ENCODE measurements around the gene DNAJC15. TPM values are rescaled to one million over a fixed set of nuclear protein-coding genes. Genes with fewer than 3 reads are reported as not detected.

DNAJC15 gene
- total and polyA plus RNA-seq, 2 donors (not counting 1 experiment from before 2014, with no cell fraction given): 18.5 to 34.6 TPM

DNA sequence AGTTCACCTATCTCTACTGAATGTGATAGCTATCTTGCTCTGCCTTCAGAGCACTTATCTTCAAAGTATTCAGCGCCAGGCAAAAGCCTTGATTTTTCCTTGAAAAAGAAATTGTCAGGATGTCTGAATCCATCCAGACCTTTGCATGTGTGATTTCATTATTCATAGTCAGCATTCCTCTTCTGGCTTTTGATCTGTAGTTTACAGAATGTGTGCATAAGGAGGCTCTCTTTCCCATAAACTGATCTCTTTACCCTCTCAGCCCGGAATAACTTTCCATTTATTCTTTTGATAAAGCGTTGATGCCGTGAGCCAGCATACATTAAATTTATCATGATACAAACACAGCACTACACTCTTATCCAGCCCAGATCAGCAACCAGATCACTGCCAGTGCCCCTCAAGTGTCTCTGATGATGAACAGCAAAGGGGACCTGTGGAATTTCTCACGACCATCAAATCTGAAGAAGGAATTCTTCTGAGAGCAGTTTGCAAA lies 130.8 kb downstream of the DNAJC15 start:
- H3K27ac ChIP-seq (ENCODE audit: insufficient read depth, low read length): no peak overlapping the region
- H3K4me3 ChIP-seq (replicated peaks in 1 of 4; ENCODE audit: control extremely low read depth in 1 of 4, insufficient read depth in 1 of 4, low read depth in 3 of 4, low read length in 4 of 4): no peak overlapping the region
- H3K4me1 ChIP-seq (ENCODE audit: control insufficient read depth, extremely low read depth, insufficient read depth, low read length): no peaks in the 10 kb centered on the region
- H3K9me3 ChIP-seq (ENCODE audit: control insufficient read depth, insufficient read depth, low read depth, low read length): no peaks in the 10 kb centered on the region
- no peak for TF ChIP-seq EZH2 (IDR thresholded peaks at IDR 0.05; ENCODE audit: low read length, missing control alignments)
- TF ChIP-seq, protein P1, sequence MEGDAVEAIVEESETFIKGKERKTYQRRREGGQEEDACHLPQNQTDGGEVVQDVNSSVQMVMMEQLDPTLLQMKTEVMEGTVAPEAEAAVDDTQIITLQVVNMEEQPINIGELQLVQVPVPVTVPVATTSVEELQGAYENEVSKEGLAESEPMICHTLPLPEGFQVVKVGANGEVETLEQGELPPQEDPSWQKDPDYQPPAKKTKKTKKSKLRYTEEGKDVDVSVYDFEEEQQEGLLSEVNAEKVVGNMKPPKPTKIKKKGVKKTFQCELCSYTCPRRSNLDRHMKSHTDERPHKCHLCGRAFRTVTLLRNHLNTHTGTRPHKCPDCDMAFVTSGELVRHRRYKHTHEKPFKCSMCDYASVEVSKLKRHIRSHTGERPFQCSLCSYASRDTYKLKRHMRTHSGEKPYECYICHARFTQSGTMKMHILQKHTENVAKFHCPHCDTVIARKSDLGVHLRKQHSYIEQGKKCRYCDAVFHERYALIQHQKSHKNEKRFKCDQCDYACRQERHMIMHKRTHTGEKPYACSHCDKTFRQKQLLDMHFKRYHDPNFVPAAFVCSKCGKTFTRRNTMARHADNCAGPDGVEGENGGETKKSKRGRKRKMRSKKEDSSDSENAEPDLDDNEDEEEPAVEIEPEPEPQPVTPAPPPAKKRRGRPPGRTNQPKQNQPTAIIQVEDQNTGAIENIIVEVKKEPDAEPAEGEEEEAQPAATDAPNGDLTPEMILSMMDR (conservative IDR thresholded peaks at IDR 0.05 in 1 of 2, IDR thresholded peaks at IDR 0.05 in 1 of 2; ENCODE audit: low read depth in 1 of 2, low read length in 2 of 2): no peak
- no peak overlapping the region for H3K9ac ChIP-seq (ENCODE audit: insufficient read depth, low read length)
- H4K20me1 ChIP-seq (ENCODE audit: control insufficient read depth, extremely low read depth, insufficient read depth, low read length): no peaks in the 10 kb centered on the region
- no peaks in the 10 kb centered on the region for H3K36me3 ChIP-seq (ENCODE audit: control insufficient read depth, insufficient read depth, low read length)
- no peak overlapping the region for H3K4me2 ChIP-seq (ENCODE audit: extremely low read depth, insufficient read depth, low read length)
- peak in 1 of 2 donors; percentile 60 for DNase-seq (ENCODE audit: low read depth in 2 of 2)
- H2AFZ ChIP-seq (ENCODE audit: low read length): no peak overlapping the region
- H3K27me3 ChIP-seq (ENCODE audit: control insufficient read depth, insufficient read depth, low read length): no peaks in the 10 kb centered on the region
- H3K79me2 ChIP-seq (ENCODE audit: control insufficient read depth, insufficient read depth, low read length): no peaks in the 10 kb centered on the region

DNA sequence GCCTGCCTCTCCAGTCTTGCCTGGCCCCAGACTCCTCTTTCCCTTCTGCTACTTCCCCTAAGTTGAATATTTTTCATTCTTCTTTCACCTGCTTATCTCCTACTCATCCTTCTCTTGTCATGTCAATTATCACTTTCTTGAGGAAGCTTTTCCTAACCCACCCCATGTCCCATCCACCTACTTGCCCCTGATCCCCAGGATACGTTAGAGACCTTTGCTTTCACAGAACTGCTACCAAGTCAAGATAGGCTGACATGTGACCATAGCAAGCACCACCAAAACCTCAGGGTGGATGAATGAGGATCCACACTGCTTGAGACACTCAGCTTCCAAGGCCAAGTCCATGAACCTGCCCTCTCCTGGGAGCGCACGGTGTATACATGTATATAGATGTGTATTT lies 131.5 kb downstream of the DNAJC15 start:
- H3K9me3 ChIP-seq (ENCODE audit: control insufficient read depth, insufficient read depth, low read depth, low read length): no peaks in the 10 kb centered on the region
- H3K36me3 ChIP-seq (ENCODE audit: control insufficient read depth, insufficient read depth, low read length): no peaks in the 10 kb centered on the region
- no peak overlapping the region for H3K27ac ChIP-seq (ENCODE audit: insufficient read depth, low read length)
- H2AFZ ChIP-seq (ENCODE audit: low read length): no peak overlapping the region
- no peak overlapping the region for H3K9ac ChIP-seq (ENCODE audit: insufficient read depth, low read length)
- no peaks in the 10 kb centered on the region for H3K4me1 ChIP-seq (ENCODE audit: control insufficient read depth, extremely low read depth, insufficient read depth, low read length)
- H3K4me2 ChIP-seq (ENCODE audit: extremely low read depth, insufficient read depth, low read length): no peak overlapping the region
- no peak for DNase-seq (ENCODE audit: low read depth in 2 of 2)
- H3K27me3 ChIP-seq (ENCODE audit: control insufficient read depth, insufficient read depth, low read length): no peaks in the 10 kb centered on the region
- TF ChIP-seq EZH2 (IDR thresholded peaks at IDR 0.05; ENCODE audit: low read length, missing control alignments): no peak
- TF ChIP-seq, protein P1 (conservative IDR thresholded peaks at IDR 0.05 in 1 of 2, IDR thresholded peaks at IDR 0.05 in 1 of 2; ENCODE audit: low read depth in 1 of 2, low read length in 2 of 2): no peak
- no peaks in the 10 kb centered on the region for H4K20me1 ChIP-seq (ENCODE audit: control insufficient read depth, extremely low read depth, insufficient read depth, low read length)
- no peak overlapping the region for H3K4me3 ChIP-seq (replicated peaks in 1 of 4; ENCODE audit: control extremely low read depth in 1 of 4, insufficient read depth in 1 of 4, low read depth in 3 of 4, low read length in 4 of 4)
- no peaks in the 10 kb centered on the region for H3K79me2 ChIP-seq (ENCODE audit: control insufficient read depth, insufficient read depth, low read length)

DNA sequence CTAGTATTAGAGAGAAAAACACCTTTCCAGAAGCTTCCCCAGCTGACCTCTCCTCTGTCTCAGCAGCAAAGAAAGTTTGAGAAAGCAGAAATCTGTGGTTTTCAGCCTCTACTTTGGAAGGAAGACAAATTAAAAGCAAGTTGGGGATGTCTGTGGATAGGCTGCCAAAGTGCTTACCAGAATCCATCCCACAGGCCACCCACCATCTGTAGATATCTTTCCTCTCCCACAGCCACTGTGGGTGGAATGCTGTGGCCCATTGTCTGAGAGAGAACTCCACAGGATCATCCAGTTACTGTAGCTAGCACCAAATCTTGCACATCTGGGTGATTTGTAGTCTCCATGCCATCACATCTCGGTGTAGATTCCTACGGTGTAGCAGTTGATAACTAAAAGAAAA lies 133.5 kb downstream of the DNAJC15 start:
- Histone ChIP-seq H3K9ac (ENCODE audit: insufficient read depth, low read length) (no peak overlapping the region), H3K36me3 (ENCODE audit: control insufficient read depth, insufficient read depth, low read length) (no peaks in the 10 kb centered on the region), H3K4me1 (ENCODE audit: control insufficient read depth, extremely low read depth, insufficient read depth, low read length) (no peaks in the 10 kb centered on the region), H3K27ac (ENCODE audit: insufficient read depth, low read length) (no peak overlapping the region), H4K20me1 (ENCODE audit: control insufficient read depth, extremely low read depth, insufficient read depth, low read length) (no peaks in the 10 kb centered on the region), H3K9me3 (ENCODE audit: control insufficient read depth, insufficient read depth, low read depth, low read length) (no peaks in the 10 kb centered on the region), H2AFZ (ENCODE audit: low read length) (no peak overlapping the region), H3K79me2 (ENCODE audit: control insufficient read depth, insufficient read depth, low read length) (no peaks in the 10 kb centered on the region), H3K4me3 (replicated peaks in 1 of 4; ENCODE audit: control extremely low read depth in 1 of 4, insufficient read depth in 1 of 4, low read depth in 3 of 4, low read length in 4 of 4) (no peak overlapping the region), H3K27me3 (ENCODE audit: control insufficient read depth, insufficient read depth, low read length) (no peaks in the 10 kb centered on the region), H3K4me2 (ENCODE audit: extremely low read depth, insufficient read depth, low read length) (no peak overlapping the region)
- peak in 1 of 2 donors; percentile 85 for DNase-seq (ENCODE audit: low read depth in 2 of 2)
- TF ChIP-seq EZH2 (IDR thresholded peaks at IDR 0.05; ENCODE audit: low read length, missing control alignments): no peak
- TF ChIP-seq, protein P1 (conservative IDR thresholded peaks at IDR 0.05 in 1 of 2, IDR thresholded peaks at IDR 0.05 in 1 of 2; ENCODE audit: low read depth in 1 of 2, low read length in 2 of 2): no peak

Measured in fibroblast of lung (primary cell).